Gastrocnemius medialis (tissue), 4 donors: ENCODE data around the gene RPS25. TPM values are rescaled to one million over a fixed set of nuclear protein-coding genes. Genes with fewer than 3 reads are reported as not detected.
"Not testable (repeated sequence)": the region's sequence is repeated elsewhere in the genome, so short reads cannot be mapped to it uniquely, and the experiment has no call there.

Source experiments
- ATAC-seq, 2 donors: fragments of 150-250 bp; one replicate each; pipeline ENCODE4 v1.9.1; 2016
- DNase-seq, 2 donors: peaks; one replicate each; pipeline ENCODE4 v3.0.0-alpha.2; 2019
- H3K27ac ChIP-seq, 4 donors: fragments of 200-600 bp; sonication (generic); 1 replicate in 1 of 4; 2 replicates in 3 of 4; pipeline ENCODE4 v1.5.1; 2016 to 2018; ENCODE audit warnings: mild to moderate bottlenecking in 2 of 4, moderate library complexity in 1 of 4
- H3K27me3 ChIP-seq, 3 donors: fragments of 200-600 bp; sonication (generic) in 2 of 3; 1 replicate in 1 of 3; 2 replicates in 2 of 3; pipeline versions ENCODE4 v1.5.1 to v1.6.0; 2016 to 2019; ENCODE audit warnings: mild to moderate bottlenecking in 1 of 3, moderate library complexity in 1 of 3
- H3K36me3 ChIP-seq, 2 donors: fragments of 200-600 bp; sonication (generic) in 1 of 2; one replicate each; pipeline ENCODE4 v1.5.1; 2017 to 2018
- H3K4me1 ChIP-seq, 2 donors: fragments of 200-600 bp; sonication (generic) in 1 of 2; one replicate each; pipeline ENCODE4 v1.5.1; 2016 to 2017; ENCODE audit warnings: mild to moderate bottlenecking in 2 of 2
- H3K4me3 ChIP-seq, 4 donors: fragments of 200-600 bp; sonication (generic) in 3 of 4; 1 replicate in 1 of 4; 2 replicates in 3 of 4; pipeline ENCODE4 v1.5.1; 2016 to 2019; ENCODE audit warnings: mild to moderate bottlenecking in 2 of 4
- H3K9me3 ChIP-seq, 3 donors: fragments of 200-600 bp; sonication (generic) in 2 of 3; 1 replicate in 1 of 3; 2 replicates in 2 of 3; pipeline ENCODE4 v1.5.1; 2016 to 2019
- CTCF ChIP-seq, 5 experiments: fragments of 450-650 bp in 3 of 5; fragments of 200-600 bp in 2 of 5; sonication (generic) in 2 of 5; IDR thresholded peaks in 4 of 5; conservative IDR thresholded peaks in 1 of 5; 1 replicate in 4 of 5; 2 replicates in 1 of 5; pipeline ENCODE4 v1.5.1; 2016 to 2019; ENCODE audit warnings: antibody characterized with exemption in 5 of 5, mild to moderate bottlenecking in 3 of 5, moderate library complexity in 3 of 5
- POLR2A ChIP-seq, 2 donors: fragments of 450-650 bp; IDR thresholded peaks; one replicate each; pipeline ENCODE4 v1.6.1; 2017; ENCODE audit warnings: antibody characterized with exemption in 2 of 2, mild to moderate bottlenecking in 2 of 2, moderate library complexity in 2 of 2
- in situ Hi-C, 4 donors: fragments of 200-750 bp; cut with MboI; loops; one replicate each; pipeline versions ENCODE4 v1.15.0 to v1.8.0; 2017; ENCODE audit warnings: low sequenced_read_pairs in 4 of 4
- intact Hi-C: fragments of 100-400 bp; cut with DNase I; formaldehyde crosslinking; loops from one replicate; pipeline ENCODE4 v1.15.1; 2023; ENCODE audit warnings: low total_unique reads
- total RNA-seq, 4 donors: library from RNA; depleted of rRNA; stranded (reverse); fragments of >200 nt; gene quantifications; one replicate each; pipeline versions ENCODE4 v1.1.0 to v1.2.3, GENCODE V29; 2016

The RPS25 gene
- total RNA-seq, 4 donors from 2014 or later = 1,700 to 2,567 (median 1,849) TPM

GRCh38 chr11:119041821-119042514, 23.8 kb upstream of the RPS25 start:
- H3K4me3 ChIP-seq = no peak overlapping the region

GRCh38 chr11:119039471-119039870, 21.3 kb upstream of the RPS25 start:
- intact Hi-C loops, in situ Hi-C loops, ATAC-seq, H3K9me3 ChIP-seq, DNase-seq, H3K4me1 ChIP-seq, H3K4me3 ChIP-seq, H3K36me3 ChIP-seq, H3K27ac ChIP-seq, H3K27me3 ChIP-seq: not testable (repeated sequence)

More at GRCh38 chr11:119041821-119042514, 23.8 kb upstream of the RPS25 start:
- Histone ChIP-seq H3K4me1 (no peaks in the 10 kb centered on the region), H3K27me3 (no peaks in the 10 kb centered on the region), H3K9me3 (no peaks in the 10 kb centered on the region), H3K27ac (no peak overlapping the region), H3K36me3 (peaks cover 0 to 20% of the 10 kb centered on the region in 2 donors)
- DNase-seq (no peak), ATAC-seq (no peak)
- intact Hi-C loops (no loop called here), in situ Hi-C loops (no loop called here)
- TF ChIP-seq CTCF (IDR thresholded peaks at IDR 0.05 in 4 of 5, conservative IDR thresholded peaks at IDR 0.05 in 1 of 5) (no peak), POLR2A (IDR thresholded peaks at IDR 0.05) (no peak)

GRCh38 chr11:119038884-119039283, 20.7 kb upstream of the RPS25 start:
- ATAC-seq (no peak), DNase-seq (no peak)
- Histone ChIP-seq H3K4me1 (no peaks in the 10 kb centered on the region), H3K27ac (no peak overlapping the region), H3K27me3 (no peaks in the 10 kb centered on the region), H3K36me3 (no peaks in the 10 kb centered on the region), H3K9me3 (no peaks in the 10 kb centered on the region), H3K4me3 (no peak overlapping the region)
- in situ Hi-C loops (no loop called here), intact Hi-C loops (no loop called here)
- TF ChIP-seq POLR2A (IDR thresholded peaks at IDR 0.05) (no peak), CTCF (IDR thresholded peaks at IDR 0.05 in 4 of 5, conservative IDR thresholded peaks at IDR 0.05 in 1 of 5) (no peak)

- no peaks in the 10 kb centered on the region for H3K36me3 ChIP-seq
- DNase-seq = no peak
- intact Hi-C loops = loop anchor here (5.0 kb wide), 1 partner anchor 128 kb away; no protein-coding TSS in a partner anchor
- no peak for TF ChIP-seq CTCF (IDR thresholded peaks at IDR 0.05 in 4 of 5, conservative IDR thresholded peaks at IDR 0.05 in 1 of 5)
- no peak for TF ChIP-seq POLR2A (IDR thresholded peaks at IDR 0.05)
- in situ Hi-C loops = no loop called here
- no peaks in the 10 kb centered on the region for H3K27me3 ChIP-seq
- no peak overlapping the region for H3K4me3 ChIP-seq
- no peak overlapping the region for H3K27ac ChIP-seq
- no peaks in the 10 kb centered on the region for H3K9me3 ChIP-seq
- ATAC-seq = no peak
- H3K4me1 ChIP-seq = peaks cover 5 to 7% of the 10 kb centered on the region in 2 donors
Measured at GRCh38 chr11:119034813-119035212, 16.7 kb upstream of the RPS25 start.

- DNase-seq, H3K9me3 ChIP-seq, H3K36me3 ChIP-seq, H3K27ac ChIP-seq, H3K4me3 ChIP-seq, H3K27me3 ChIP-seq, in situ Hi-C loops, ATAC-seq: not testable (repeated sequence)
- peaks cover 19 to 21% of the 10 kb centered on the region in 2 donors for H3K4me1 ChIP-seq
- intact Hi-C loops = loop anchor here (5.0 kb wide), 1 partner anchor 126 kb away; no protein-coding TSS in a partner anchor
Measured at GRCh38 chr11:119033421-119033820, 15.3 kb upstream of the RPS25 start.
